HG02610 (cell line): ENCODE results near the gene QSOX2.

ENCODE experiments used
- ATAC-seq: cut with Tn5 transposase; IDR thresholded peaks from one replicate; pipeline ENCODE4 v1.9.1; 2021; ENCODE audit warnings: mild to moderate bottlenecking, moderate library complexity; ENCODE audit not compliant: unreplicated experiment

The QSOX2 gene

DNA sequence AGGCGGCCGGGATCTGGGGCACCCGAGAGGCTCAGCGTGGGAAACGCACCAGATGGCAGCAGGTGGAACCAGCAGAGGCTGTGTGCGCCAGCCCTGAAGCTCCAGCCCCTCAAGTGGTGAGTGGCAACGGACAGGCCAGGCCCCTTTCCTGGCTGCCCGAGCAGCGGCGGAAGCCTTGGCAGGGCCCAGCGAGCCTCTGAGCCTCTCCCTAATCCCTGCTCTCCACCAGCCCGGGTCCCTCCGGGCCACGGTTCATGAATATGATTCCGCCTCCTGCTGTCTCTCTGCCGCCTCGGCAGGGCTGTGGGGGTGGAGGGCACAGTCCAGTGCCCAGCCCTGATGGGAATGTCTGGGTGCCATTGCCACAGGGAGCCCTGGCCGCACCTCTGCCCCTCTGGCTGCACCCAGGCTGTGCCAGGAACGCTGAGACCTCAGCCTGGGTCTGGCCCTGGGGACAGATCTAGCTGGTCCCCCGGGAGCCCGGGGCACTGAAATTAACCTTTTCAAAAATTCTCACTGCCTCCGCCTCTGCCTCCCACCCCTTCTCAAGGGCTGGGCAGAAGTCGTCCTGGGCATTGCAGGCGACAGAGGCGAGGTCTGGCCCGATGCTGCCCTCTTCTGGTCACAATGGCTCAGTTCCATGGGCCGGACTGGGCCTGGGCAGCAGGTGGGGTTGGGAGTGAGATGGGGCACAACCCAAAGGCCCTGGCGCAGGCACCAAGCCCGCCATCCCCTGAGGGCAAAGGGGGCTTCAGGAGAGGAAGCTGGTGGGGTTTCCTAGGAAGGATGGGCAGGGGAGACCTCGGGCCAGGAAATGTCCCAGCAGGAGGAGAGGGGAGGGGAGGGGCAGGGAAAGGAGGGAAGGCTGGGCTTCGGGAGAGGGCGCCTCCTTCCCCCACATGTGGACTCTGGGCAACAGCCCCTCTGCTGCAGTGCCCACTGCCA lies 38.0 kb upstream of the QSOX2 start:
- peak; percentile 50 for ATAC-seq

DNA sequence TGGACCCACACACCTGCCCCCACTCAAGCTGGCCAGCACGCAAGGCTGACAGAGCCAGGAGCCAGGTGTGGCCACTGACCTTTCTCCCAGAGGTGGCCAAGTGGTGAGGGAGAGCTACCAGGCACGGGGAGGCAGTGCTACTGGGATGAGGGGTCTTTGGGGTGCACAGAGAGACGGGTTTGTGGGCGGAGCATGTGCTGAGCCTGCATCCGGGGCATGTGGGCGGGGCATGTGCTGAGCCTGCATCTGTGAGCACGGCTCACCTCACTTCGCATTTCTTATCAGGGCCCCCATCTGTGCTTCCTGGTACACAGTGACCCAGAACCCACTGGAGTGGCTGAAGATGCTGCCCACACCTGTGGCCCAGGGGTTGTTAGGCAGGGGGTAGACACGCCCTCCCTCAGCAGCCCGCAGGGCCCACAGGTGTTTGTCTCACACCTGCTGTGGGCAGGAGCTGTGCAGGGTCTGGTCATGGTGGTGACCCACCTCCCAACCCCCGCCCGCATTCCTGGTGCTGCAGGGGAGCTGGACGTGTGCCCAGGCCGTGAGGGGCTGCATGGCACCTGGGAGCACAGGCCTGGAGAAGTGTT lies 36.8 kb upstream of the QSOX2 start:
- ATAC-seq = no peak

DNA sequence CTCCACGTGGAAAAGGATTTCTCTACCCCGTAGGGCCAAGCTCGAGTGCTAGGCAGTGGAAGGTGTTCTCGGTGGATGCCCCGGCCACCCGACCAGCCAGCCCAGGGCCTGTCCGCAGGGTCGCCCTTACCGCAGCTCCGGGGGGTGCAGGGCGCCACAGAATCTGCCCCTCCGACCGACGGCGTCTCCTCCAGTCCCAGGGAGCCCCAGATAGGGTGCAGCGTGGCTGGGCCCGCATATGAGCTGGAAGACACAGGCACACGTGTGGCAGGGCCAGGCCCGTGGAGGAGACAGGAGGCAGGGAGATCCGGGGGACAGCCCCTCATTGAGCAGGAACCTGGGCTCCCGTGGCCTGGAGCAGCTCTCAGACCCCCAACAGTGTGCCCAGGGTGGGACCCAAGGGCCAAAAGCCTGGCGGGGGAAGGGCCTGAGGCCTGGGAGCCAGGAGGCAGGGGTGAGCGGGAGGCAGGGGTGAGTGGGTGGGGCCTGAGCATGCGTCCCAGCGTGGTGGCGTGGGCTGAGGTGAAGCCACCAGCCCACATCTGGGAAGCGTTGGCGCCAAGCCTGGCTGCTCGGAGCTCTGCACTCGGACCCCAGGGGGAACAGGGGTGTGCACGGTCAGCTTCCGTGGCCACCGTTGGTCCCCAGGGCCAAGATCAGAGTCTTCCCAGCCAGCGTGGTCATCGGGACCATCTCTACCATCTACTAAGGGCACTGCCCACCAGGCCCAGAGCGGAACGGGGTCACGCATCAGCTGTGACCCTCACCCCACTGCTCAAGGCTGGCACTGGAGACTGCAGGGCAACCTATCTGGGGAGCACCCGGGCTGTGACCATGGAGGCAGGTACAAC lies 36.0 kb upstream of the QSOX2 start:
- ATAC-seq = no peak

DNA sequence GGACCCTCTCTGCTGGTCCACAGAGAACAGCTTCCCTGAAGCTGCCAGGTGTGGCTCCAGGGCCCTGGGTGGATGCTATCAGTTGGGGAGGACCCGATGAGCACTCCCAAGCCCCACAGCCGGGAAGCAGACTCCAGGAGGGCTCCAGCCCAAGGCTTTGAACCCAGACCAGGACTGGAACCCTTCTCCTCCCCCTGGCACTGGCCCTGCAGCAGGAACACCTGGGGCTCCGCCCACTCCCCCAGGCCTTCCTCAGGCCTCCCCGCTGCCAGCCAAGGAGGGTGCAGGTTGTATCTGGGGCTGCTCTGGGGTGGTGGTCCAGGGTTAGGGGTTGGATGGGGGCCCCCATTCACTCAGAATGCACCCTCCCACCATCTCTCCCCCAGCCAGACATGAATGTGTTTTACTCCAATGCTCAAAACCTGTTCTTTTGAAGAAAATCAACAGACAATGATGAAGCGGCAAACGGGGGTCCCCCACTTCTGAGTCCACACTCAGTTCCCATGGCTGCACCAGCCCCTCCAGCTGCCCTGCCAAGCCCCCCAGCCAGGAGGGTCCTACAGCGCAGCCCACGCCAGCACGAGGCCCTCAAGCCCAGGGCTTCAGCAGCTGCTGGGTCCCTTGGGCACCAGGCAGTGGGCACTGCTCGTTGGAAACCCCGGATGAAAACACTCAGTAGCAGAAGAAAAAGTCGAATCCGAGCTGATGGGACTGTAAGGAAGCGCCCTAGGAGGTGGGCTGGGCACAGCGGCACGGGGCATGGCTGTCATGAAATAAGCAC lies 35.1 kb upstream of the QSOX2 start:
- no peak for ATAC-seq

DNA sequence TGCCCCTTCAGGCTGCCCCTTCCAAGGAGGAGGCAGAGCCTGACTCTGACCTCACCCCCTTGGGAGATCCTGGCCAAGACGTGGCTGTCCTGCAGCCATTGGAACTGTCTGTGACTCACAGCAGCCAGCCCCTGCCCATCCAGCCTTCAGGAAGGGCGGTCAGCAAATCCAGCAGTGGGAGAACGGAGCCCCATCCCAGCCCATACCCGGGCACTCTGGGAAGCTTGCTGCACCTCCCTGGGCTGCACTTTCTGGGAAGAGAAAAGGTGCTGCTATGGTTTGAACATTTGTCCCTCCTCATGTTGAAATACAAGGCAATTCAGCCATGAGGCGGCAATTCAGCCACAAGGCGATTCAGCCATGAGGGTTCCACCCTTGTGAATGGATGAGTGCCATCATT lies 33.9 kb upstream of the QSOX2 start:
- ATAC-seq = no peak

DNA sequence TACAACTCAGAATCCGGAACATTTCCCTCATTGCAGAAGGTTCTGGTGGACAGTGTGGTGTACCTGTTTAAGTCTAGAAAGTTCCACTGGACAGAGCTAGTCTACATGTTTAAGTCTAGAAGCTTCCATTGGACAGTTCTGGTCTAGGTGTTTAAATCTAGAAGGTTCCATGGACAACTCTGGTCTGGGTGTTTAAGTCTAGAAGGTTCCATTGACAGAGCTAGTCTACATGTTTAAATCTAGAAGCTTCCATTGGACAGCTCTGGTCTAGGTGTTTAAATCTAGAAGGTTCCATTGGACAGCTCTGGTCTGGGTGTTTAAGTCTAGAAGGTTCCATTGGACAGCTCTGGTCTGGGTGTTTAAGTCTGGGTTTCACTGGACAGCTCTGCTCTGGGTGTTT lies 33.3 kb upstream of the QSOX2 start:
- no peak for ATAC-seq

DNA sequence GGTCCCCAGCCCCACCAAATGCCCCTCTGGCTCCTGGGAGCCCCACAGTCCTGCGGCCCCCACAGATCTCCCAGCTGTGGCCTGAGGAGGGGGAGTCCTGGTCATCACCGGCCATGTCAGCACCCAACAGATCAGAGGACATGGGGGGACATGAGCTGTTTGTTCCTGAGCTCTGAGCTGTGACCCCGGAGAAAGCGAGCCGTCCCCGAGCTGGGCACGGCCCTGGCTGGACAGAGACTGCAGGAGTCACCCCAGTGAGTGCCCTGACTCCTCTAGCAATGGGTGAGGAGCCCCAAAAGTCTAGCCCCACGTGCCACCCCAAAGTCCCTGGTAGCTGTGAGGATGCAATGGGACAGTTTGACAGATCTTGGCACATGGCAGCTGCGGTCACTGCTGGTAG lies 32.6 kb upstream of the QSOX2 start:
- no peak for ATAC-seq

DNA sequence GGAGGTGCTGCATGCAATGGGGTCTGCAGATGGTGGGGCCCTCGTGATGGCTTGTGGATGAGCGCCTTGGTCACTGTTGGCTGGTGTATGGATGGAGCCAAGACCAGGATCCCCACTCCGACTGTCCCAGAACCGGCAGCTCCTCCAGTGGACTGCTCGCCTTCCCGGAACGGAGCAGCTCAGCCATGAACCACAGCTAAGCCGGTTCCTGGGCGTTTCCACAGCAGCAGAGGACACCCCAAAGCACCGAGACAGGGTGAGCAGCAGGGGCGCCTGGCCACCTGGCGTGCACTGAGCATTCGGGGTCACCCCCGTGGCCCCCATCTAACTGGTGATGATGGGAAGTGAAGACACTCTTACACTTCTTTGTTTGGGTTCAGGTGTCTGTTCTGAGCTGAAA lies 32.1 kb upstream of the QSOX2 start:
- no peak for ATAC-seq

DNA sequence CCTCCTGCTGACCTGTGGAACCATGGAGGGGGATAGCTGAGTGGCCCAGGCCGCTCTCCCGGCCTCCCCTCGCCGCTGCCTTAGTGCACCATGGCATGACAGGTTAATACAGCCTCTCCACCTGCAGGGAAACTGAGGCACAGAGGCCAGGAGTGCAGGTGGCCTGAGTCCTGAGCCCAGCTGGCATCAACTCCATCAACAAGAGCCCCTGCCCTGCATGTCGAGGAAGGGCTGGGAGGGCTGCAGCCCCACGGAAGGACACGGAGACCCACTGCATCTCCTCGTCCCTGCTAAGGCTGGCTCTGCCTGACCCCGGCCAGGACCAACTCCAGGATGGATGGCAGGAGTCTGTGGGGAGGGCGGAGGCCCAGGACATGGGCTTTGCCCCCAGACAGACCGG lies 31.1 kb upstream of the QSOX2 start:
- ATAC-seq = no peak

DNA sequence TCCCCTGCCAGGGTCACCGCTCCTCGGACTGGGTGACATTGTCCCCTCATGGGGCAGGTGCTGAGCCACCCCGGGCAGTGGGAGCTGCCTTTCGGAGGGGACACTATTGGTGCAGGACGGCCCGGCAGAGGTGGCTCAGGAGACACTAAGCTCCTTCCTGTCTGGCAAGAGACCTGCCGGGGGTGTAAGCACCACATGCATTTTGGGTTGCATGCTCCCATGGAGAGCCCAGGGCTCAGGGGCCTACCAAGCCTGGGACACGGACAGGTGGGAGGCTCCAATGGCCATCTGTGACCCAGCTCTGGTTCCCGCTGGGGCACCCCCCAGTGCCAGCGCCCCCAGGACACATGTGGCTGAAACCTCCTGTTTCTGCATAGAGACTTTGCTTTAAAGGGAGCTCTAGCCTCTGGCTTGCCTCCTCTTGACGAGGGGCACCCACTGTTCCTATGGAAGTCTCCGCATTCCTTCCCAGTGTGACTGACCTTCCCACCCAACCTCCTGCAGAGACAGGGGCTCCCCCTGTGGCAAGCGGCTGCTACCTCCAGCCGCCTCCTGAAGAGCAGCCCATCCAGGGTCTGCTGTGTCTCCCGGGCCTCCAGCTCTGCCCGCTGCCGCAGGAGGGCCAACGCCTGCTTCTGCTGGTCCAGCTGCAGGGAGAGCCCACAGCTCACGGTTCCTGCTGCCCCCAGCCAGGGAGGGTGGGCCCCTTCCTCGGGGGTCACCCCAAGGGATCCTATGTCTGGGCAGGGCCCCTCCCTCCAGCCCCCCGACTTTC lies 30.2 kb upstream of the QSOX2 start:
- no peak for ATAC-seq

DNA sequence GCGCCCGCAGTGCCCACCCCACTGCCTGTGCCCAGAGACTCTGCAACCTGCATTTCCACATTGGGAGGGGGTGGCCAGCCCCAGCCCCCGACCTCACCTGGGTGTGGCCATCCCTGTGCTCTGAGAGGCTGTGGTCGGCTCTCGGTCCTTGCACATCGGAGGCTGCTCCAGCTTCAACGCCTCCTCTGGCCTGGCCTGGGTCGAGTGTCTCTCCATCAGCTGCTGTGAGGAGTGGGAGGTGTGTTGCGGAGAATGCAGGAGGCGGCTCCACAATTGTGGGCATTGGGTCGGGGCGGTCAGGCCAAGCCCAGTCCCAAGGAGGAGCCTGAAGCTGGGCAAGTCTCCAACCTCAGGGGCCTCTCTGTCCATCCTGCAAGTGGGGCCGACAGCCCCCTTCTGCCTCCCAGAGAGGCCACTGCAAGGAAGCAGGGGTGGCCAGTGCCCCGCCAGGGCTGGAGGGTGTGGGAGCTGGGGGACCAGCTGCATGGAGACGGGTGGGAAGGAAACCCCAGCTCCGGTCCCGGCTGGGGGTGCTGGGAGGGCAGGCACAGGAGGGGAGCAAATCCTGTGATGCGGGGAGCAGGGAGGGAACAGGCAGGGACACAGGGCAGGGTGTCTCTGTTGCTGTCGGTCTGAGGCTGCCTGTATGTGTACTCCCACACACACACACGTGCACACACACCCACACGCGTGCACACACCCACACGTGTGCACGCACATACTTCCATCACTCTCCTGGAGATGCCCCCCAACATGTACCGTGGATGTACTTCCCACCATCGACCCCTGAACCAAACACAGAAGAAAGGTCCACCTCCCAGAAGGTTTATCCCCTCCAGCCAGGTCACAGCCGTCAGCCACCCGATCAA lies 29.4 kb upstream of the QSOX2 start:
- ATAC-seq = no peak

DNA sequence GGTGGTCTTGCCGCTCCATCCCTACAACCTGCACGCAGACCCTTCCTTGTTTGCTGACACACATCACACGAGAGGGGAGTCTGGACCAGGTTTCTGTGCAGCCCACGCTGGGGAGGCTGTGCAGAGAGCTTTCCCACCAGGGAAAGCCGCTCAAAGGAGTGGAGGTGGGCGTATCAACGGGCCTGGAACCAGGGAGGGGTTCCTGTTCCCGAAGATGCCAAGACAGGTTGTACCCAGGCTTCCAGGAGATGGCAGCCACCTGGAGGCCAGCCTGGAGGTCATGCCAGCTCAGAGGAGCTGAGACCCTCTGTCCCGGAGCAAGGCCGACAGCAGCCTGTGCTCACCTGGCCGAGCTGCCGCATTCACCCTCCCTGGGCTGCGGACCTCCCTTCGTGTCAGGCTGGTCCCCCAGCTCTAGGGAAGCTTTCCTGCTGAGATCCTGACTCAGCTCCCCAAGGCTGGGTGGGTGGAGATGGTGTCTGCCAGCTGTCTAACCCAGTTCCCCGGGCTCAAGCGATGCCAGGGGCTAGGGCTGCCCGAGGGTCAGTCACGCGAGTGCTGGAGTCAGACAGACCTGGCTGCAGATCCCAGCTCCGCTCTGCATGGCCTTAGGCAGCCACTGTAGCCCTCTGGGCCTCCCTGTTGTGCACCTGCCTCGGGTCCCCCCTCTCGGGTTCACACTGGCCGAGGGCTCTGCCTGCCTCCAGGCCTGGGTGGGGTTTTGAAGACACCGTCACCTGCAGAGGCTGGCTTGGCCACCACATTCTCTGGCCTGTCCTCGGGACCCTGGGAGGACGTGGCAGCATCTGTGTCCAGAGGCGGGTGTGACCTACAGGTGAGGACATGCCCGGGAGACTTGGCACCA lies 28.5 kb upstream of the QSOX2 start:
- ATAC-seq = no peak

DNA sequence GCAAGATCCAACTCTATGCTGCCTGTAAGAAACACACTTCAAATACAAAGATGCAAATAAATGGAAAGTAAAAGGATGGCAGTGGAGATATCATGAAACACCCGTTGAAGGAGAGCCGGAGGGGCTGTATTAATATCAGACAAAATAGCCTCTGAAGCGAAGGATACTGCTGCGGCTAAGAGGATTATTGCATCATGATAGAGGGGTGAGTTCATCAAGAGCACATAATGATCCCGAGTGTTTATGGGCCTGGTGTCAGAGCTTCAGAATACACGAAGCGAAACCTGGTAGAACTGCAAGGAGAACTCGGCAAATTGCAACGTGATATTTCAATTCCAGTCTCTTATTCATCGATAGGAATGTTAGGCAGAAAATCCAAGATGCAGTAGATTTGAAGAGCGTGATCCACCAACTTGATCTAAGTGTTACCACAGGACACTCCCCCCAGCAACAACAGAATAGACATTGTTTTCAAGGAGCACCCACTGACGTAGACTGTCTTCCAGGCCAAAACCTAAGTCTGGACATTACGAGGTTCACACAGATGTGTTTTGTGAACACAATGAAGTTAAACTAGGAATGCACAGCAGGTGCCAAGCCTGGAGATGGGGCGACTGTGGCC lies 27.7 kb upstream of the QSOX2 start:
- no peak for ATAC-seq

DNA sequence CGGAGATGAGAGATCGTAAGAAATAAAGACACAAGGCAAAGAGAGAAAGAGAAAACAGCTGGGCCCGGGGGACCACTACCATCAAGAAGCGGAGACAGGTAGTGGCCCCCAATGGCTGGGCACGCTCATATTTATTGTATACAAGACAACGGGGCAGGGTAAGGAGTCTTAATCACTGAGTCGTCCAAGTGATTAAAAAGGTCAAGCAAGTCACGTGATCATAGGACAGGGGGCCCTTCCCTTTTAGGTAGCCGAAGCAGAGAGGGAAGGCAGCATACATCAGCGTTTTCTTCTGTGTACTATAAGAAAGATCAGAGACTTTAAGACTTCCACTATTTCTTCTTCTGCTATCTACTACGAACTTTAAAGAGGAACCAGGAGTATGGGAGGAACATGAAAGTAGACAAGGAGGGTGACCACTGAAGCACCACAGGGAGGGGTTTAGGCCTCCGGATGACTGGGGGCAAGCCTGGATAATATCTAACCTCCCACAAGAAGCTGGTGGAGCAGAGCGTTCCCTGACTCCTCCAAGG lies 24.6 kb upstream of the QSOX2 start:
- ATAC-seq = no peak

DNA sequence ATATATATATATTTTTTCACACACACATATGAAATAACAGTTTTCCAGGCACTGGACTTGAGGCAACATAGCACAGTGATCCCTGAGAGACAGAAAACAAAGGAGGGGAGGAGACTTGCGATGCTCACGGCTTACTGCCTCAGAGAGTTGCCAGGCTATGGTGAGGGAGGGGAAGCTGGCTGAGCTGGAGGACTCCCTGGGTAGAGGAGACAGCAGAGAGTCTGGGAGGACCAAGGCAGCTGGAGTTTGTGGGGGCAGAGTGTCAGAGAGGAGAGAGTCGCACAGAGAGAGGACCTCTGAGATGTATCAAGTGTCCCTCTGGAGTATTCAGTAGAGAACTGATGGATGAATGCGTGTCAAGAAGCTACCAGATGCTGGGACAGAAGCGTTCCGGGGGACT lies 23.1 kb upstream of the QSOX2 start:
- ATAC-seq = no peak

DNA sequence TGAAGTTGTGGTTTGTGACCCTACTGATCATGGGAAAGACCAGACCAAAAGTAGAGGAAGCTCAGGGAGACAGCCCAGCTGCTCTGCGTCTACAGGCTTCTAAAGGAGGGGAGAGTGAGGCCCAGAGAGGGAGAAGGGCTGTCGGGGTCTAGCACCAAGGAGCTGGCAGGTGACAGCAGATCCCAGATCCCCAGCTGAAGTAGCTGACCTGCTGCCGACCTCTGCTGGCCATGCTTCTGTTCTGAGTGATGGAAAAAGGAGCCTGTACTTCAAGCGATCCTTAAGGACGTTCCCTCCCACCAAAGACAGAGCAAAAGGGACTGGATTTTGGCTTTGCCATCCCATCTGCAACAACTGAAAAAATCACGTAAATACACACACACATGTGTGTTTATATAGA lies 22.7 kb upstream of the QSOX2 start:
- no peak for ATAC-seq

DNA sequence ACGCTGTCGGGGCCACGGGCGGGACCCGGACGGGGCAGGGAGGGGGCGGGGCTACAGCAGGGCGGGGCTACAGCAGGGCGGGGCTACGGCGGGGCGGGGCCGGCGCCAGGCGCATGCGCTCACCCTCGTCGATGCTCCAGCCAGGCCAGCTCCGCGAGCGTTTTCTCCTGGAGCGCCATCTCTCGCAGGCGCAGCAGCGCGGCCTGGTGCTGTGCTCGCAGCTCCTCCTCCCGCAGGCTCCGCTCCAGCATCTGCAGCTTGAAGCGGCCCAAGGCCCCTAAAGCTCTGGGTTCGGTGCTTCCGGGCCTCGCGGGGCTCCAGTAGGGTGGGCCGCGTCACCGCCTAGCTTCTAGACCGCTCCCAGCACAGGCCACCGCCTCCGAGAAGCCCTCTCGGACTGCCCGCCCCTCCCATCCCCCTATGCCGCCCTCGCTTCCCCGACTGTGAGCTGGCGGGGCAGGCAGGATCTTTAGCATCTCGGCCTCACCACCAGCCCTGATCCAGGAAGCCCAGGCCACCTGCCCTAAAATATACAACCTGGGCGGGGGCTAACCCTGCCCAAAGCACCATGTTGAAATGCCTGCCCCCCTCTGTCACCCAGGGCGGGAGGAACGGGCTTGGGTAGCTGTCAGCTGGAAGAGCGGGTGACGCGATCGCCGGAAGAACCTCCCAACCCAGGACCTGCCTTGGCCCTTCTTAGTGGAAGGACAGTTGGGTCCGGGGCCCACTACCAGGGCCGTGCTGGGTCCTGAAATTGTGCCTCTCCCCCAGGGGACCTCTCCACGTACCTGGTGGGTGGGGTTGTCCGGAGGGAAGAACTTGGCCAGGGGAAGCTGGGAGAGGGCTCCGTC lies 21.9 kb upstream of the QSOX2 start:
- ATAC-seq = peak; percentile 62
